GM18508 (cell line): ENCODE measurements around the gene RNF141.

Experiments used
- ATAC-seq: cut with Tn5 transposase; IDR thresholded peaks from one replicate; pipeline ENCODE4 v1.9.1; 2021; ENCODE audit warnings: moderate number of reproducible peaks; ENCODE audit not compliant: insufficient read depth, unreplicated experiment

RNF141 gene

DNA sequence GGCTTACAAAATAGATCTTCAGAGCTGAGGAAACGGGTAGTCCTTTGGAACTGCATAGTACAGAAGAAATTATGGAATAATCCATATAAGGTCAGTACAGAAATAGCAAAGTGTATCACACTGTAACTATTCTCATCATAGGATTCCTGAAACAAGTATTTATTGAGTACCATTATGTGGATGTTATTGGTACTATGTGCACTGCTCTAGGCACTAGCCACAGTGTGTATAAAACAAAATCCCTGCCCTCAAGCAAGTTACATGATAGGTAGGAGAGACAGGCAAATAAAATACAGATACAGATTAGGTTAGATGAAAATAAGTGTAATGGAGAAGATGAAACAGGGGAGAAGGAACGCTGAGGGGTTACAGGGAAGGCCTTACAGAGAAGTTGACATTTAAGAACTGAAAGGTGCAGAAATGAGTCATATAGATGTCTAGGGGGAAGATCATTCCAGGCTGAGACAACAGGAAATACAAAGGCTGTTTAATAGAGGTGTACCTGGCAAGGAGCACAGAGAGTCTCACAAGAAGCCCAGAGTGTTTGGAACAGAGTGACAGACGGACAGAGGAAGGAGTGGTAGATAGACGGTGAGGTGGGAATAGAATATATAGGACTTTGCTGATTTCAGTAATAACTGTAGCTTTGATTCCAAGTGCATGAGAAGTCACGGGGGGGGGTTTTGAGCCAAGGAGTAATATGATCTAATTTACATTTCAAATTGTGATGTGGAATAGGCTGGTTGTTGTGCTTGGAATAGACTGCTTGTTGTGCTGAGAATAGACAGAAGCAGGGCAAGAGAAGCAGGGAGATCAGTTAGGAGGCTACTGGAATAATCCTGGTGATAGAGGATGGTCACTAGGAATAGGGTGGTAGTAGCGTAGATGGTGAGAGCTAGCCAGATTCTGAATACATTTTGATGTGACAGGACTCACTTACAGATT lies 13.7 kb downstream of the RNF141 start:
- no peak for ATAC-seq

DNA sequence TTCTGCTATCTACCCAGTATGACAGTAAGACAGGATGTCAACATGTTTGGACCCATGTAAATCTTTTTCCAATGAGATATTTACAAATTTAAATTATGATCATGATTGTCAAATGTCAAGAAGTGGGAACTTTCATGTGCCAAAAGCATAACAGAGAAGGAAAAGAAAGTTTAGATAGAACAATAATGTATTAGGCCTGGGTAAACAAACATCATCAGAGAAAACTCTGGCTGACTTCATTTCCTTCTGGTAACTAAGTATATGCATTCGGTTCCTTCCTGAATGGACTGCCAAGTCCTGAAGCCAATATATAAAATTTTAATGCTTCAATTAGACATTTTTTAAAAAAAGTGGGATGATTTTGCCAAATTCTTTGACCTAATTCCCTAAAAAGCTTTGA lies 16.5 kb downstream of the RNF141 start:
- ATAC-seq: no peak

DNA sequence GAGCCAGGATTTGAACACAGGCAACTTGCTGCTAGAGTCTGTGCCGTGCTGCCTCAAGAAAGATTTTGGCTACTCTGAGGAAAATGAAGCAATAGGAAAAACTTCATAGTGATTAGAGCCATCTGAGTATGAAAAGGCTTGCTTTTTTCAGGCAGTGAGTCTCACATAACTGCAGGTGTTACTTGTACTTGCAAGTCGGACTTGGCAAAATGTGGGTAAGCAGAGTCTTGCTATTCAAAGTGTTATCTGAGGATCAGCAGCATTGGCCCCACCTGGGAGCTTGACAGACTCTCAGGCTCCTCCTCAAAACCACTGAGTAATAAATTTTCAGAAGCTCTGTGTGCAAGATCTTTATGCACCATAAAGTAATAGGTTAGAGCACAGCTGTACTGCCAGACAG lies 18.1 kb downstream of the RNF141 start:
- no peak for ATAC-seq

DNA sequence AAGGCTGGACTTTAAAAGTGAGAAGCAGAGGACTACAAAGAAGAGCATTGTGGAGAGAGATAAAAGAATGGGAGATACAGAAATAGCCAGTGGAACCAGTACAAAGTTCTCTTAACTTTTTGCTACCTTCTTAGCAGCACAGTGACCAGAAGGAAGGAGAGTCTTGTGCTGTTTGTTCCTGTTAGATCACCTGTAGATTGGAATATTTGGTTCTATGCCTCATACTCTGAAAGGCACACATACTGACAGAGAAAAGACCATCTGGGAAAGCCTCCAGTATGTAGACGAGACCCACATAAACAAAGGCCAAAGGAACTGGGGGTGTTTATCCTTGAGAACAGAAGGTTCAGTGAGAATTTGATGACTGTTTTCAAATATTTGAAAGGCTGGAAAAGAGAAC lies 18.7 kb downstream of the RNF141 start:
- no peak for ATAC-seq

DNA sequence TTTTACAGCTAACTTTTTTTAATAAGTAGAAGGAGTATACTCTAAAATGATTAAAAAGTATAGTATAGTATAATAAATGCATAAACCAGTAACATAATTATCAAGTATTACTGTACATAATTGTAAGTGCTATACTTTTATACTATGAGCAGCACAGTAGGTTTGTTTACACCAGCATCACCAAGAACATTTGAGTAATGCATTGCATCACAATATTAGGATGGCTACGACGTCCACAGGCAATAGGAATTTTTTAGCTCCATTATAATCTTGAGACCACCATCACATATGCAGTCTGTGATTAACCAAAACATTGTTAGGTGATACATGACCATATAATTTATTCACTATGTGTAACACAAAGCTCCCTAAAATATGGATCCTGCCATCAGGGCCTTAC lies 20.4 kb downstream of the RNF141 start:
- ATAC-seq: no peak

DNA sequence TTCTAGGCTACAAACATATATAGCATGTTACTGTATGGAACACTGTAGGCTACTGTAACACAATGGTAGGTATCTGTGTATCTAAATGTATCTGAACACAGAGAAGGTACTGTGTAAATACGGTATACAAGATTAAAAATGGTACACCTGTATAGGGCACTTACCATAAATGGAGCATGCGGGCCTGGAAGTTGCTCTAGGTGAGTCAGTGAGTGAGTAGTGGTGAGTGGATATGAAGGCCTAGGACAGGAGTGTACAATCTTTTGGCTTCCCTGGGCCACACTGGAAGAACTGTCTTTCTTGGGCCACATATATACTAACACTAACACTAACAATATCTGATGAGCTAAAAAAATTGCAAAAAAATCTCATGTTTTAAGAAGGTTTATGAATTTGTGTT lies 21.4 kb downstream of the RNF141 start:
- no peak for ATAC-seq

DNA sequence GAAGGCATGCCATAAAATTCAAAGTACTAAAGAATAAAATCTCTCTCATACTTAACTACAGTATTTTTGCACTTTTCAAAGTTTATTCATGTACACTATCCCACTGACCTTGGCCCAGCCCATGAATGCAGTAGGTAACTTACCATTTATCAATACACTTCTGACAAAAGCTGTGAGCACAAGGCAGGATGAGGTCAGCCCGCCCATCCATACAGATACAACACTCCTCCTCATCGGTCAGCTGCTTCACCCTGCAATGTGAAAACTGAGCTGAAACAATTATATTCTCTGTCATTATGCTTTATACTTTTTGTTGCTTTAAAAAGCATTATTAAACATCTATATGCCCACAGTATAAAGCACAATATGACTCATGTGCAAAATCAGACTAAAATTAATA lies 22.1 kb downstream of the RNF141 start:
- no peak for ATAC-seq

DNA sequence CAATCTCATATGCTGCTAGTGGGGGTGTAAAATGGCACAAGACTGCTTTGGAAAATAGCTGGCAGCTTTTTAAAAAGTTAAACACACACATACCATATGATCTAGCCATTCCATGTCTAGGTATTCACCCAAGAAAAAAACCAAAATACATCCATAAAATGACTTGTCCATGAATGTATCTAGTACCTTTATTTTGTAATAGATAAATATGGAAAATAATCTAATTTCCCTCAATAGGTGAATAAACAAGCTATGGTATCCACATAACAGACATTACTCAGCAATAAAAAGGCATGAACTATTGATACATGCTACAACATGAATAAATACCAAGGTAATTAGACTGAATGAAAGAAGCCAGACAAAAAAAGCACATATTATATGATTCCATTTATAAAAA lies 22.9 kb downstream of the RNF141 start:
- no peak for ATAC-seq

DNA sequence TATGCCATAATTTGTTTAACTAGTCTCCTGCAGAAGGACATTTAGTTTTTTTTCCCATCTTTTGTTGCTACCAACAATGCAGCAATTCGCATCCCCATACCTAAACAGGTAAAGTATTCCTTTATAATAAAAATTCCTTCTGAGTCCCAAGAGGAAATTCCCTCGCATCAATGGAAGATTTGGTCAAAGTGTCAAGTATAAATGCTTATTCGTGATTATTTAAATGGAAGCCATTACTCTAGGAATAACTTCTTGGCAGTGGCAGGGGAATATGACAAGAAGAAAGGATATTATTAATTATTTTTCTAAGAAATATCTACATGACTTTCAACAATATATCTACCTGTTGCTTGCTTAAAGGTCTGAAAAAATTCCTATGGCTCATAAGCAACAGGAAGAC lies 25.6 kb downstream of the RNF141 start:
- ATAC-seq: no peak

DNA sequence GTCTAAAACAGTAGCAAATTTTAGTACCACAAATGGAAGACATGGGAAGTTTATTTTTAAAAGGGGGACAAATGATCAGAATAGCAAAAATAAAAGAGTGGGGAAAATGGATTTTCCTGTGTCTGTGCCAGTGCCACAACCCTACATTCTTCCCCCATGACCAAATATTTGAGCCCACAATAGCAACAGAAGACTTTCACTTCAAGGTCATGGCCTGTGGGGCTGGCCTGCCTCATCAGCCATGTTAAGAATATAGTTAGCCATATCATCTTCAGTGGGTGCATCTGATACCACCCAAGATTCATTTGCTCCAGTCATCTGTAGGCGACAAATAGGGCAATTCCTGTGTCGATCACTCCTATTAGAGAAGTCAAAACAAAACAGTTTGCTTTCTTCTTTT lies 26.3 kb downstream of the RNF141 start:
- no peak for ATAC-seq

DNA sequence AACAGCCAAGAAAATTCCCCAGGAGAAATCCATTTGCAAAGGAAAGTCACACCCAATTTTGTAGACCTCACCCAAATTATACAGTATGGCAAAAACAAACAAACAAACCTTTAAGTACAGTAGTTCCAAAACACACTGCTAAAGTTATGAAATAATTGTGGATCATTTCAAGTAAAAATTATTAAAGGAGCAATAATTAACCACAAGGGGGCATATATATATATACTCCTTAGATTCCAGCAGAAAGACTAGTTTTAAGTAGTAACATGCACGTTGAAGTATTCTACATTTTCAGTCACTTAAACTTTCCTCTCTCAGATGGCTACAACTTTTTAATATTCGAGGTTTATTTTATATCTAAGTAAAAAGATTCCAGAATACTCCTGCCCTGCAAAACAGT lies 26.8 kb downstream of the RNF141 start:
- ATAC-seq: no peak

DNA sequence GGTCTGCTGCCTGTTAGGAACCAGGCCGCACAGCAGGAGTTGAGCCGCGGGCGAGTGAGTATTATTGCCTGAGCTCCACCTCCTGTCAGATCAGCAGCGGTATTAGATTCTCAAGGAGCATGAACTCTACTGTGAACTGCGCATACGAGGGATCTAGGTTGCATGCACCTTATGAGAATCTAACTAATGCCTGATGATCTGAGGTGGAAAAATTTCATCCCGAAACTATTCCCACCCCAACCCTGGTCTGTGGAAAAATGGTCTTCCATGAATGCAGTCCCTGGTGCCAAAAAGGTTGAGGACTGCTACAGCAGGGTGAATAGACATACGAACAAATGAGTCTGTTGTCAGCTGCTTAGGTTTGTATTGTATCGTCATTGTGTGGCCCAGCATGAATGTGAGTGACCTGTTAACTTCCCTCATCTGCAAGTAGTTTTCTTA lies 29.8 kb downstream of the RNF141 start:
- ATAC-seq: no peak

DNA sequence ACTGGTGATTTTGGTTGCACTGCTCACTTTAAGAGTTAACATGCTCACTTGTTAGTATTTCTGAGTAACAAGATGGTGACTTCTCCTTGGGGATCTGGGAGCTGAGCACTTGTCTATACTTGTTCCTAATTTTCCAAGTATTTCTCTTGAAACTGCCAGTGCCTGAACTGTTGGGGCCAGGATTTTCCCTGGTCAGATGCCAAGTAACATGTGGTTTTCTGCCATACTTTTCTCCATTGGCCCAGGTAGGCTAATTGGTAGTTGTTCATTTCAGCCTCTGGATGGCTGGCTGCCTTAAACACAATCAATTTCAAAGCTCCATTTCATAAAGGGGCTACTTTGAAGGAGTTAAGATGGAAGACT lies 35.0 kb downstream of the RNF141 start:
- ATAC-seq: no peak

DNA sequence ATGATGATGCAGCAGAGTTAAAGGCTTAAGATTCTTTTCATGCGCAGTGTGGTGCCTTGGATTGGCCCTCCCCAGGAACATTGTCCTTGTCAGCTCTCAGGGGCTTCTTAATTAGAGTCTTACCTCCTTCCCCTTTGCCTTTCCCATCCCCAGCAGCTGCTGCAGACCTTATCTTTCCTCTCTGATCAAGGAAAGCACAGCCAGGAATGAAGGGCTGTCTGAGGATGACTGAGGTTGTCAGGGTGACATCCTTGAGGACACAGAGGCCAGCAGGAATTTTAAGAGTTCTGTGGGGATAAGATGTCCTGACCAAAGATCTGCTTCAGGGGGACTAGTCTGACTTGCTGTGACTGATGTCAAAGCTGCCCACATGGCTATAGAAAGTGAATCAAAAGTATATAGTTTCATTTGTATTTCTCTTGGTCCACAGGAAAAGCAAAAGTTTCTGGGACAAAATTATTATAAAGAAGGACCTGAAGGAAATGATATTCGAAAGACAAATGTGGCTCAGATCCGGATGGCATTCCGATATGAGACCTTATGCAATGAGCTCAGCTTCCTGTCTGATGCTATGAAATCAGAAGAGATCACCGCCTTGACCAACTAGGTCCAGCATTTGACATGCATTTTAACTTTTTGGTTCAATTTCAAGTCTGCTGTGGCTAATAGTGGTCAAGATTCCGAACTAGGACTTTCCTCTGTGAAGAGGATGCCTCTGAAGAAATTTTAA lies 35.5 kb downstream of the RNF141 start:
- no peak for ATAC-seq

DNA sequence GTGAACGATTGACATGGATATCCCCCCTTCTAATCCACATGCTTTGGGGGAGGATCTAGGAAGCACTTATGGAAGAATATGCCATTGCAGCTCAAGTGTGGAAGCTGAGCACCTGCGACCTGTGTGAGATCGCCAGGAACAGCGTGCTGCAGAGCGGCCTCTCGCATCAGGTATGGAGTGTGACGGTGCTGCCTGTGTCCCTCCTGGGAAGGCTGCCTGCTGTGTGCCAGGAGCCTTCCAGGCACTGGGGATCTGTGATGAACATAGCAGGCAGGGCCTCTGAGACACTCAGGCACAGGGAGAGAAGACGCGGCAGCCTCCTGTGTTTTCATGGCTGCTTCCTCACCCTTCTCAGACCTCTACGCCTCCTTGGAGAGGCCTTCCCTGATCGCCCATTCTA lies 36.5 kb downstream of the RNF141 start:
- no peak for ATAC-seq

DNA sequence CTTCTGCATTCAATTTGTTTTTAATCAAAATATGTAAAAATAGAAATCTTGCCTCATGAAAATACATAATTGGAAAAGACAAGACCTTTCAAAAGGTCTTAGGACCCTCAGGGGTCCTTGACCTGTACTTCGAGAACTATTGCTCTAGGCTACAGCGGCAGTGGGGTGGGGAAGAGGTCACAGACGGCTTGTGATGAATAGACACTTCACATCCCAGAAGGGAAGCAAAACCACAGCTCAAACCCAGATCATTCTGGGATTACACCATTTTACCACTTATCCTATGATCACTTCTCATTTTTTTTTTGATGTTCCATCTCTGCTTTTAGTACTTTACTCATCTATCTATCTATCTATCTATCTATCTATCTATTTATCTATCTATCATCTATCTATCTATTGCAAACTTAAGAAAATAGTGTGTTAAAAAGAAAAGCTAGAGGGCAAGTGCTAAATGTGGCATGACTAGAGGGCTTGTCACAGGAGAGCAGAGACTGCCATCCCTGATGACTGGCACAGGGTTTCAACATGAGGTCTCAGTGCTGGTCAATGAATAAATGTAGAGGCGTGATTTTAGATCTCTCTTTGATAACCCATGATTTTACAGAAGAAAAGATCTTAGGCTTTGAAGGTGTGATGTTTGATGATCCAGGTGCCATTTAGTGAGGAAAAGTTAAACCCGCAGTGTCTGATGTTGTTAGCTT lies 37.1 kb downstream of the RNF141 start:
- no peak for ATAC-seq

DNA sequence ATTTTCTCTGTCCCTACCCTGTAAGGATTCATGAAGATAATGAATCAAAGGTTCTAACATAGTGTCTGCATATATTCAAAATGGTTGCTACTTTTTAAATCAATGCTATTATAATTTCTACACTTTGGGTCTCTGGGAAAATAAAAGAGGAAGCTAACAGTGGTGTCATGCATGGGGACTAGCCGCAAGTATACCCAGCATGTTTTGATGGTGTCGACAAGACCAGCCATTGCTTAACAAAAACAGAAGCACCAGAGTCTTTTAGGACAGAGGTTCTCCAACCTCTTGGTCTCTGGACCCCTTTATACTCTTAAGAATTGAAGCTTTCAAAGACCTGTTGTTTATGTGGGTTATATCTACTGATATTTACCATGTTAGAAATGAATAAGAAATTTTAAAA lies 37.8 kb downstream of the RNF141 start:
- ATAC-seq: no peak

DNA sequence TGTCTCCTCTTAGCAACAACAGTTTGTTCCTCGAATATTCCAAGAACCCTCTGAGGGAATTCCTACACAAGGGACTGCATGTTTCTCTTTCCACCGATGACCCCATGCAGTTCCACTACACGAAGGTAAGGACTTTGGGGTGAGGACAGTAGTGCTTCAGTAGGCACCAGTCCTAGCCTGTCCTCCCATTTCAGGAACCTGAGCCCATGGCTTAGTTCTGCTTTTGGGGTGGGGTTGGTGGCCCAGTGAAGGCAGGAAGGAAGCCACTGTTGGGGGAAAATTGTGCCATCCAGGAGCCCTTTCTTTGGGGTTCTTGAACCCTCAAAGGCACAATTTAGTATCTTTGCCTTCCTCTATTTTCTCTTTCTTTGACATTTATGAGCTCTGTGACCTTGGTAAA lies 38.2 kb downstream of the RNF141 start:
- no peak for ATAC-seq

DNA sequence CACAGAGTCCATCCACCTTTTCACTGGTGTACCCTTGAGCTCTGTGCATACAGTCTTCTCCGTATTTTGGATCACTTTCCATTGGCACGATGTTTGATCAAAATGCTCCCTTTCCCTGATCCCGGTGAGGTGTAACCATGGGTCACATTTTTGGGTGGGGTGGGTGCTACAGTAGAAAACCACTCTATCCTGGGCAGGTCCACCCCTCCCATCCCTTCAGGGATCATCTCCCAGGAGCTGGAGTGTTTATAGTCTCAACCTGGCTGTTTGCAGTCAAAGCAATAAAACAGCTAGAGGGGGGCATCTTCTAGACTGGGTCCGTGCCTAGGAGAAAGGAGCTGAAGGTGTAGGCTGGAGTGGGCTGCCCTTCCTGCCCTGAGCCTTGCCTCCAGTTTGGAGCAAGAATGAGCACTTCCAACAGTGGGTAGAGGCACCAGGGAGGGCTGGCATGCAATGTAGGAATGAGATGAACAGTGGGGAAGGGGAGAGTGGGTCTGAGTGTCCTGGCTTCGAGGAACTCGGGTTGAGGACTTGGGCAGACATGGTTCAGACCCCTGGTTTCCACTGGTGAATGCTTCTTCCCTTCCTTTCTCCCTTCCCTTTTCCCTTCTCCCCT lies 38.8 kb downstream of the RNF141 start:
- no peak for ATAC-seq

DNA sequence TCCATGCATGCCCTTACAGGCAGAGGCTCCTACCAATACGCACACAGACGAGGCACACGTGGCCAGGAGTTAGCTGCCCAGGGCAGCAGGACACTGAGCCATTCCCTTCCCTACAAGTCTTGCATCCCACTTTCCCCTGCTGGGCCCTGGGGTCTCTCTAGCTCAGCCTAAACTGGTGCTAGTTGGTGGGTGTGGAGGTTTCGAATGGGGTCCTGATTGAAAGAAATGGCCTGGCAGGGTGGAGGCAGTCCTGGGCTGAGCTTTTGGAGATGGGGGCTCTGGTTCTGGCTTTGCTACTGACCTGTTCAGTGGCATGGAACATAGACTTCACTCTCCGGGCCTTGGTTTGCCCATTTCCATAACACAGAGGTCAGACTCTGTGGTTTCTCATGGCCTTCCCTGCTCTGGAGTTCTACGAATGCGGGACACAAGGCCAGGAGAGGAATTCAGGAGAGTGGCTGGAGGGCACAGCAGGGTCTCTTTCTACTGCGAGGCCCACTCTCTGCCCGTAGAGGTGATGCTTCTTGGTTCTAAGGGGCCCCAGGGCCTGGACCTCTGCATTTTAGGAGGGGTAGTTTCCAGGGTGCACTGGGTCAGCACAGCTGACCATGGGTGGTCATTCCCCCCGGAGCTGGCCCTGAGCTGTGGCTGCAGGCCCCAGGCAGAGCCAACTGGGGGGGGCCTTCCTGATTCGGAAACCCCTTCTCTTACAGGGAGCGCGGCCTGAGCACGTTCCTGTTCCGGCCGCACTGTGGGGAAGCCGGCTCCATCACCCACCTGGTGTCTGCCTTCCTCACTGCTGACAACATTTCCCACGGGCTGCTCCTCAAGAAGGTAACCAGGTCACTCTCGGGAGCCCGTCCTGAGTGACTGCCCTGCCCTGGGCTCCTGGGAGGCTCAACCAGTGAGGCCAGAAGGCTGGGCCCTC lies 40.0 kb downstream of the RNF141 start:
- no peak for ATAC-seq
